ENCODE measurements around the gene UAP1L1.

- TF ChIP-seq CTCF (IDR thresholded peaks at IDR 0.05) (no peak), POLR2A (IDR thresholded peaks at IDR 0.05) (no peak)
These were observed 26.1 kb upstream of the UAP1L1 start for GRCh38 chr9:137051145-137051724.
